ENCODE data around the gene PIRT. TPM values are rescaled to one million over a fixed set of nuclear protein-coding genes. Genes with fewer than 3 reads are reported as not detected.

PIRT gene
- total RNA-seq, 5 donors from 2014 or later (not counting 1 experiment from before 2014, with no cell fraction given) = not detected

- no peak for ATAC-seq (replicated peaks in 1 of 4)
- H3K27ac Mint-ChIP-seq = no peak overlapping the region
- H3K4me1 Mint-ChIP-seq = no peaks in the 10 kb centered on the region
- no peaks in the 10 kb centered on the region for H3K9me3 ChIP-seq
- 85% methylated on average over 3 of the region's 7 CpGs for WGBS (ENCODE audit: insufficient coverage)
- DNase-seq = no peak
- H3K27me3 ChIP-seq (replicated peaks in 1 of 2; ENCODE audit: control insufficient read depth in 2 of 2, extremely low read depth in 1 of 2, insufficient read depth in 2 of 2, low read length in 1 of 2) = peaks cover 0 to 8% of the 10 kb centered on the region in 2 experiments
- no peaks in the 10 kb centered on the region for H3K9me3 Mint-ChIP-seq
- ChIA-PET POLR2A (no interaction called here), CTCF (no interaction called here)
- no peaks in the 10 kb centered on the region for H3K4me1 ChIP-seq (ENCODE audit: control insufficient read depth in 1 of 2, extremely low read depth in 1 of 2, insufficient read depth in 2 of 2, low read length in 2 of 2)
- no peak overlapping the region for H3K4me3 Mint-ChIP-seq
- no peak overlapping the region for H3K4me3 ChIP-seq (ENCODE audit: control insufficient read depth in 1 of 2, extremely low read depth in 1 of 2, low read length in 1 of 2)
- no peaks in the 10 kb centered on the region for H3K36me3 Mint-ChIP-seq
- peaks cover 2 to 3% of the 10 kb centered on the region in 2 donors for H3K27me3 Mint-ChIP-seq
- H3K36me3 ChIP-seq (ENCODE audit: control insufficient read depth in 2 of 2, extremely low read depth in 1 of 2, insufficient read depth in 1 of 2, low read length in 1 of 2) = no peaks in the 10 kb centered on the region
- H3K27ac ChIP-seq (ENCODE audit: low read length) = no peak overlapping the region
Observed at GRCh38 chr17:10804546-10804945, 33.3 kb downstream of the PIRT start.

- 81% methylated on average over 14 of the region's 16 CpGs for WGBS (ENCODE audit: insufficient coverage)
- POLR2A ChIA-PET = no interaction called here
Observed at GRCh38 chr17:10803830-10804475, 33.9 kb downstream of the PIRT start, which contains the start of gene TMEM238L. Gene TMEM238L, minus strand, starts transcription at chr17:10804099. Its CDS starts 136 bp downstream, at chr17:10803963.

GRCh38 chr17:10803350-10803749 is 34.5 kb downstream of the PIRT start:
- H3K4me1 ChIP-seq (ENCODE audit: control insufficient read depth in 1 of 2, extremely low read depth in 1 of 2, insufficient read depth in 2 of 2, low read length in 2 of 2) = no peaks in the 10 kb centered on the region
- ChIA-PET CTCF (no interaction called here), POLR2A (no interaction called here)
- H3K9me3 ChIP-seq = no peaks in the 10 kb centered on the region
- no peak overlapping the region for H3K4me3 ChIP-seq (ENCODE audit: control insufficient read depth in 1 of 2, extremely low read depth in 1 of 2, low read length in 1 of 2)
- no peak for DNase-seq
- no peaks in the 10 kb centered on the region for H3K36me3 Mint-ChIP-seq
- ATAC-seq (replicated peaks in 1 of 4) = no peak
- no peak overlapping the region for H3K4me3 Mint-ChIP-seq
- H3K27me3 ChIP-seq (replicated peaks in 1 of 2; ENCODE audit: control insufficient read depth in 2 of 2, extremely low read depth in 1 of 2, insufficient read depth in 2 of 2, low read length in 1 of 2) = peaks cover 0 to 8% of the 10 kb centered on the region in 2 experiments
- H3K4me1 Mint-ChIP-seq = no peaks in the 10 kb centered on the region
- peaks cover 1 to 2% of the 10 kb centered on the region in 2 donors for H3K27me3 Mint-ChIP-seq
- no peaks in the 10 kb centered on the region for H3K9me3 Mint-ChIP-seq
- H3K36me3 ChIP-seq (ENCODE audit: control insufficient read depth in 2 of 2, extremely low read depth in 1 of 2, insufficient read depth in 1 of 2, low read length in 1 of 2) = no peaks in the 10 kb centered on the region
- WGBS (ENCODE audit: insufficient coverage) = 93% methylated on average over 6 of the region's 7 CpGs
- no peak overlapping the region for H3K27ac Mint-ChIP-seq
- H3K27ac ChIP-seq (ENCODE audit: low read length) = no peak overlapping the region

More at GRCh38 chr17:10803830-10804475, 33.9 kb downstream of the PIRT start, which contains the start of gene TMEM238L:
- no peak within 1 kb of the TSS for H3K27ac Mint-ChIP-seq
- no peaks in the 10 kb centered on the region for H3K9me3 Mint-ChIP-seq
- no peak for ATAC-seq (replicated peaks in 1 of 4)
- no peak within 1 kb of the TSS for H3K27ac ChIP-seq (ENCODE audit: low read length)
- DNase-seq = no peak
- no peak within 1 kb of the TSS for H3K4me3 ChIP-seq (ENCODE audit: control insufficient read depth in 1 of 2, extremely low read depth in 1 of 2, low read length in 1 of 2)
- H3K27me3 ChIP-seq (replicated peaks in 1 of 2; ENCODE audit: control insufficient read depth in 2 of 2, extremely low read depth in 1 of 2, insufficient read depth in 2 of 2, low read length in 1 of 2) = peaks cover 0 to 8% of the 10 kb centered on the region in 2 experiments
- H3K9me3 ChIP-seq = no peaks in the 10 kb centered on the region
- no peaks in the 10 kb centered on the region for H3K36me3 ChIP-seq (ENCODE audit: control insufficient read depth in 2 of 2, extremely low read depth in 1 of 2, insufficient read depth in 1 of 2, low read length in 1 of 2)
- H3K4me1 Mint-ChIP-seq = no peaks in the 10 kb centered on the region
- H3K27me3 Mint-ChIP-seq = peaks cover 2 to 3% of the 10 kb centered on the region in 2 donors
- no peaks in the 10 kb centered on the region for H3K36me3 Mint-ChIP-seq
- H3K4me1 ChIP-seq (ENCODE audit: control insufficient read depth in 1 of 2, extremely low read depth in 1 of 2, insufficient read depth in 2 of 2, low read length in 2 of 2) = no peaks in the 10 kb centered on the region
- no peak within 1 kb of the TSS for H3K4me3 Mint-ChIP-seq
- CTCF ChIA-PET = no interaction called here

GRCh38 chr17:10802496-10803284 is 35.2 kb downstream of the PIRT start:
- Mint-ChIP-seq H3K27ac (no peak overlapping the region), H3K4me3 (no peak overlapping the region), H3K4me1 (no peaks in the 10 kb centered on the region), H3K9me3 (no peaks in the 10 kb centered on the region), H3K36me3 (no peaks in the 10 kb centered on the region), H3K27me3 (no peaks in the 10 kb centered on the region)
- no peak for DNase-seq
- Histone ChIP-seq H3K27ac (ENCODE audit: low read length) (no peak overlapping the region), H3K27me3 (replicated peaks in 1 of 2; ENCODE audit: control insufficient read depth in 2 of 2, extremely low read depth in 1 of 2, insufficient read depth in 2 of 2, low read length in 1 of 2) (peaks cover 0 to 8% of the 10 kb centered on the region in 2 experiments), H3K36me3 (ENCODE audit: control insufficient read depth in 2 of 2, extremely low read depth in 1 of 2, insufficient read depth in 1 of 2, low read length in 1 of 2) (no peaks in the 10 kb centered on the region), H3K4me3 (ENCODE audit: control insufficient read depth in 1 of 2, extremely low read depth in 1 of 2, low read length in 1 of 2) (no peak overlapping the region), H3K4me1 (ENCODE audit: control insufficient read depth in 1 of 2, extremely low read depth in 1 of 2, insufficient read depth in 2 of 2, low read length in 2 of 2) (no peaks in the 10 kb centered on the region), H3K9me3 (no peaks in the 10 kb centered on the region)
- CTCF ChIA-PET = no interaction called here
- POLR2A ChIA-PET = no interaction called here
- WGBS (ENCODE audit: insufficient coverage) = 91% methylated on average over 7 of the region's 14 CpGs
- no peak for ATAC-seq (replicated peaks in 1 of 4)

- H3K27ac Mint-ChIP-seq = no peak overlapping the region
- H3K4me3 Mint-ChIP-seq = no peak overlapping the region
- Histone ChIP-seq H3K27ac (ENCODE audit: low read length) (no peak overlapping the region), H3K27me3 (replicated peaks in 1 of 2; ENCODE audit: control insufficient read depth in 2 of 2, extremely low read depth in 1 of 2, insufficient read depth in 2 of 2, low read length in 1 of 2) (peaks cover 0 to 6% of the 10 kb centered on the region in 2 experiments), H3K9me3 (no peaks in the 10 kb centered on the region), H3K4me1 (ENCODE audit: control insufficient read depth in 1 of 2, extremely low read depth in 1 of 2, insufficient read depth in 2 of 2, low read length in 2 of 2) (no peaks in the 10 kb centered on the region), H3K36me3 (ENCODE audit: control insufficient read depth in 2 of 2, extremely low read depth in 1 of 2, insufficient read depth in 1 of 2, low read length in 1 of 2) (no peaks in the 10 kb centered on the region), H3K4me3 (ENCODE audit: control insufficient read depth in 1 of 2, extremely low read depth in 1 of 2, low read length in 1 of 2) (no peak overlapping the region)
- DNase-seq (no peak), ATAC-seq (replicated peaks in 1 of 4) (no peak)
- no peaks in the 10 kb centered on the region for H3K4me1 Mint-ChIP-seq
- 79% methylated on average over 2 of the region's 7 CpGs for WGBS (ENCODE audit: insufficient coverage)
- no peaks in the 10 kb centered on the region for H3K27me3 Mint-ChIP-seq
- ChIA-PET CTCF (no interaction called here), POLR2A (no interaction called here)
- no peaks in the 10 kb centered on the region for H3K9me3 Mint-ChIP-seq
- no peaks in the 10 kb centered on the region for H3K36me3 Mint-ChIP-seq
Observed at GRCh38 chr17:10799407-10799806, 38.5 kb downstream of the PIRT start.

- no peaks in the 10 kb centered on the region for H3K36me3 Mint-ChIP-seq
- ChIA-PET CTCF (no interaction called here), POLR2A (no interaction called here)
- H3K4me3 Mint-ChIP-seq = no peak overlapping the region
- no peaks in the 10 kb centered on the region for H3K36me3 ChIP-seq (ENCODE audit: control insufficient read depth in 2 of 2, extremely low read depth in 1 of 2, insufficient read depth in 1 of 2, low read length in 1 of 2)
- ATAC-seq (replicated peaks in 1 of 4) = no peak
- H3K4me1 ChIP-seq (ENCODE audit: control insufficient read depth in 1 of 2, extremely low read depth in 1 of 2, insufficient read depth in 2 of 2, low read length in 2 of 2) = no peaks in the 10 kb centered on the region
- H3K27ac Mint-ChIP-seq = no peak overlapping the region
- DNase-seq = no peak
- H3K27ac ChIP-seq (ENCODE audit: low read length) = no peak overlapping the region
- 7% methylated on average over 3 of the region's 7 CpGs for WGBS (ENCODE audit: insufficient coverage)
- no peaks in the 10 kb centered on the region for H3K4me1 Mint-ChIP-seq
- no peaks in the 10 kb centered on the region for H3K27me3 Mint-ChIP-seq
- no peaks in the 10 kb centered on the region for H3K9me3 ChIP-seq
- H3K9me3 Mint-ChIP-seq = no peaks in the 10 kb centered on the region
- peaks cover 0 to 3% of the 10 kb centered on the region in 2 experiments for H3K27me3 ChIP-seq (replicated peaks in 1 of 2; ENCODE audit: control insufficient read depth in 2 of 2, extremely low read depth in 1 of 2, insufficient read depth in 2 of 2, low read length in 1 of 2)
- no peak overlapping the region for H3K4me3 ChIP-seq (ENCODE audit: control insufficient read depth in 1 of 2, extremely low read depth in 1 of 2, low read length in 1 of 2)
Observed at GRCh38 chr17:10798910-10799309, 39.0 kb downstream of the PIRT start.
